Gastroesophageal sphincter (tissue), 3 donors: ENCODE data around the gene MAPT.

Experiments
- POLR2A ChIP-seq, 2 donors: fragments of 450-650 bp; IDR thresholded peaks; one replicate each; pipeline ENCODE4 v1.6.1; 2017; ENCODE audit warnings: antibody characterized with exemption in 2 of 2, mild to moderate bottlenecking in 2 of 2, moderate library complexity in 1 of 2
- POLR2AphosphoS5 ChIP-seq: sonication (generic); formaldehyde crosslinking; IDR thresholded peaks from one replicate; pipeline ENCODE4 v1.6.1; 2017; ENCODE audit warnings: antibody characterized with exemption
- TF ChIP-seq, protein P1 (sequence below), 4 experiments: fragments of 200-600 bp in 2 of 4; fragments of 450-650 bp in 2 of 4; sonication (generic) in 1 of 4; IDR thresholded peaks; one replicate each; pipeline ENCODE4 v1.5.1; 2017 to 2019; ENCODE audit warnings: antibody characterized with exemption in 4 of 4, mild to moderate bottlenecking in 2 of 4, moderate library complexity in 2 of 4

DNA sequence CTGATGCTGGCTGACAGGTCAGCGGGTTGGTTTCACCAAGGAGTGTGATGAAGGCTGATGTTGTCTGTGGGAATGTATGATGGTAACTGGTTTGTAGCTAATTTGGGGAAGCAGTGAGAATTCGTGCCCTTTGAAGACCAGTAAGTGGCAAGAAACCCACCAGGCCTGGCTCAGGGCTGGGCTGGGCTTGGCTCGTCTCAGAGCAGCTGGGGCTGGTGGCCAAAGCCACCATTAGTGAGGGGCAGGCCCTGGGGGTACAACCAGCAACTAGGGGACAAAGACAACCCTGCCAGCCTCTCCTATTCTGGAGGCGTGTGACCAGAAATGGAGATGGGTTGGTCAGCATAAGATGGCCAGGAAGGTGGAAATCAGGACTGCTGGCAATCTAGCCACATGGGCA, 91.7 kb downstream of the MAPT start:
- TF ChIP-seq, protein P1, sequence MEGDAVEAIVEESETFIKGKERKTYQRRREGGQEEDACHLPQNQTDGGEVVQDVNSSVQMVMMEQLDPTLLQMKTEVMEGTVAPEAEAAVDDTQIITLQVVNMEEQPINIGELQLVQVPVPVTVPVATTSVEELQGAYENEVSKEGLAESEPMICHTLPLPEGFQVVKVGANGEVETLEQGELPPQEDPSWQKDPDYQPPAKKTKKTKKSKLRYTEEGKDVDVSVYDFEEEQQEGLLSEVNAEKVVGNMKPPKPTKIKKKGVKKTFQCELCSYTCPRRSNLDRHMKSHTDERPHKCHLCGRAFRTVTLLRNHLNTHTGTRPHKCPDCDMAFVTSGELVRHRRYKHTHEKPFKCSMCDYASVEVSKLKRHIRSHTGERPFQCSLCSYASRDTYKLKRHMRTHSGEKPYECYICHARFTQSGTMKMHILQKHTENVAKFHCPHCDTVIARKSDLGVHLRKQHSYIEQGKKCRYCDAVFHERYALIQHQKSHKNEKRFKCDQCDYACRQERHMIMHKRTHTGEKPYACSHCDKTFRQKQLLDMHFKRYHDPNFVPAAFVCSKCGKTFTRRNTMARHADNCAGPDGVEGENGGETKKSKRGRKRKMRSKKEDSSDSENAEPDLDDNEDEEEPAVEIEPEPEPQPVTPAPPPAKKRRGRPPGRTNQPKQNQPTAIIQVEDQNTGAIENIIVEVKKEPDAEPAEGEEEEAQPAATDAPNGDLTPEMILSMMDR (IDR thresholded peaks at IDR 0.05), result no peak
- TF ChIP-seq POLR2A (IDR thresholded peaks at IDR 0.05) (no peak), POLR2AphosphoS5 (no peak)
